Activated CD8-positive, alpha-beta memory T cell treated with anti-CD3 and anti-CD28 coated beads, Interleukin-2, amount 50 U/mL, for 48 hours (primary cell): ENCODE results near the gene RAB35.

Experiments used
- DNase-seq: peaks from one replicate; pipeline ENCODE4 v3.0.0-alpha.2; 2020

The RAB35 gene

GRCh38 chr12:120081641-120082040 lies 34.9 kb downstream of the RAB35 start:
- DNase-seq = no peak

DNA sequence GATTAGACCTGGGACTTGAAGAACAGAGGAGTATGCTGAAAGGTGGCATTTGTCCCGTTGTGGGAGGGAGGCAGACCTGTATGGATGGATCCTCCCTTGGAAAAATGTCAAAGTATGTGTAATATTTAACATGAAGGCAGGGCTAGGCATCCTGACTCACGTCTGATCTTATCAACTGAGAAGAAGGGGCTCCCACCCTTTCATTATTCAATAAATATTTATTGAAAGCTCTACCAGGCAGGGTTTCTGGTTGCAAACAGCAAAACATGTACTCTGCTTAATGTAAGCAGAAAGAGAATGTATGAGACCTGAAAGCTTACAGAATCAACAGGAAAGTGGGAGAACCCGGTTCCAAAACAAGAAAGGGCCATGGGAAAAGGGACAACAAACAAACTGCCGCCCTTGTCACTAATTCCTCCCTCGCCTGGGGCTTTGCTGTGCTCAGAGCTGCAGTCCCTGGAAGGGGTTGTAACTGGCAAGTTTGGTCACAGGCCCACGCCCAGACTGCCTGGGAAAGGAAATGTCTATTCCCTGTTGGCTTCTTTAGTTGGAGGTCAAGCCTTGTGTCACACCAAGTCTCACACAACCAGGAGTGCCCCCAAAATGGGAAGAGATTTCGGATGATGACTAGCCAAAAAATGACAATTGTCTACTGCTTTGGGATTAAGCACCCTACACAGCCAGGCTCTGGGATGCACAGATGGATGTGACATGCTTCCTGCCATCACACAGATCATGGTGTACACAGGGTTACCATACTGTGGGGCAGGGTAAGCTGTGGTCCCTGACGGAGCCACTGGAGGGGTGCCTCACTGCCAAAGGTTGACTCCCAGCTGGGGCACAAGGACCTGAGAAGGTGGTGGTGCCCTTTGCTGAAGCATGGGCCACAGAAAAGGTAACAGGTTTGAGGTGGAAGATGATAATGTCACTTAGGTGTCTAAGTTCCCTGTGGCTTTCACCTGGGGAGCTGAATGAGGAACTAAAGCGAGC lies 36.8 kb downstream of the RAB35 start:
- DNase-seq = no peak

DNA sequence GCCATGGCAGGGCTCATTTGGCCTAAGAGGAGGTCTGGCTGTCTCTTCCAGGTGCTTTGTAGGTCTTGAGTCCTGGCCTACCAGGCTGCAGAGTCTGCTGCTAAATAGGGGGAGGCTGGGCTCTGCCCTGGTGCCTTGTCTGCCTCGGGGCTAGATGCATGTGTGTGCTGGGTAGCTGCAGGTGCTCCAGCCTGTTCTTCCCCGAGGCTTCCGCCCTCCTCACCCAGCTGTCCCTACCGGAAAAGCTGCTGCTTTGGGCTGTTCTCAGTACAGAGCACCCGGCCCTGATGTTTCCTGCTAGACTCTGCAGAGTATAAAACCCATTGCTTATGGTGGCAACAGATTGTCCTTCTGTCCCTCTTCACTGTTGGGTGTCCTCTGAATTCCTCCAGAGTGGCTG lies 37.7 kb downstream of the RAB35 start:
- DNase-seq = no peak

DNA sequence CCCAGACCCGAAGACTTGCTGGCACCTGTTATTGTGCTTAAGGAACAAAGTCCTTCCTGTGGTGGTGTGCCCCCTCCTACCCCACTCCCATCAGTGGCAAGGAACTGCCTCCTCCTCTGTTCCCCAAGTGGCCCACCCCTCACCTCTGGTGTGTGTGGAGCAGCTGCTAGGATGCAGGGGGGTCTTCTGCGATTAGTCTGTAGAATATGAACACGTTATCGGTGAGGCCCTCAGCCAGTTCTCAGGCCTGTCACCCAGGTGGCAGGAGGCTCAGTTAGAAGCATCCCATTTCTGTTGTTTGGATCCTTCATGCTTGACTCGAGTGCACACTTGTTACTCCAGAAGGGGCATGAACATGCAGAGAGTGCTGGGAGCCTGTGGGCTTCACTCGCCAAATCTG lies 39.3 kb downstream of the RAB35 start:
- DNase-seq = no peak

- no peak for DNase-seq
Measured at GRCh38 chr12:120076651-120077050, 39.9 kb downstream of the RAB35 start.

GRCh38 chr12:120075034-120075616 lies 41.4 kb downstream of the RAB35 start:
- no peak for DNase-seq

DNA sequence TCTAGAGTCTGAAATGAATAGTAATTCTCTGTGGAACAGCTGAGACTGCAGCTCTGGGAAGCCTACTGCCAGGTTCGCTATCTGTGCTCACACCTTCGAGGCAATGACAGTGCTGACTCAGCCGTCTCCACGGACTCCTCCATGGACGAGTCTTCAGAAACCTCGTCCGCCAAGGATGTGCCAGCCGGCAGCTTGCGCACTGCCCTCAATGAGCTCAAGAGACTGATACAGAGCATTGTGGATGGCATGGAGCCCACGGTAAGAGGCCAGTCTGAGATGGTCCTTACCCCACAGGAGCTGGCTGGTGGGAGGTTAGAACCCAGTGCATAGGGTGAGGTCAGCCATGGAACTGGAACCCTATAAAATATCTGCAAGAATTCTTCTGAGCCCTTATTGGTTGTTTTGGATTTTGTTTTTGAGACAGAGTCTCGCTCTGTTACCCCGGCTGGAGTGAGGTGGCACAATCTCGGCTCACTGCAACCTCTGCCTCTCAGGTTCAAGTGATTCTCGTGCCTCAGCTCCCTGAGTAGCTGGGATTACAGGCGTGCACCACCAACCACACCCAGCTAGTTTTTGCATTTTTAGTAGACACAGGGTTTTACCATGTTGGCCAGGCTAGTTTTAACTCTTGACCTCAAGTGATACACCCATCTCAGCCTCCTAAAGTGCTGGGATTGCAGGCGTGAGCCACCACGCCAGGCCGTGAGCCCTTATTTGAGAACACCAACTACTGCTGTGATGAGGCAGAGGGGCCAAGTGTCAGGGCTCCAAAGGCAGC lies 43.9 kb downstream of the RAB35 start:
- DNase-seq = peak; percentile 43

GRCh38 chr12:120071493-120072020 lies 45.0 kb downstream of the RAB35 start:
- peak; percentile 33 for DNase-seq

DNA sequence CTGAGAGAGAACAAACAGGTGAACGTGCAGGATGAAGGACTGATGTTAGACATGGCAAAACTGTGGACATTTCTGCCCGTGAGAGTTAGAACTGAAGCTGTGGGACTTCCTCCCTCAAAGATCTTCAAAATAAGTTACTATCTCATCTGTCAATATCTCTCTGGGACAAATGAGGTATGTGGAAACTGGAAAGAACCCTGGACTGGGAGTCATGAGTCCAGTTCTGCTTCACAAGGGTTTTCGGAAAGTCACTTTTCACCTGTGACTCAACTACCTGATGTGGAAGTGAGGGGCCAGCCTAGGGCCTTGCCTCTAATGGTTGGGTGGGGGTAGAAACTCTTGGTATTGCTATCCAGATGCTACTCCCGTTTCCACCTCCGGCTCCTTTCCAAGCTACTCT lies 47.3 kb downstream of the RAB35 start:
- no peak for DNase-seq

DNA sequence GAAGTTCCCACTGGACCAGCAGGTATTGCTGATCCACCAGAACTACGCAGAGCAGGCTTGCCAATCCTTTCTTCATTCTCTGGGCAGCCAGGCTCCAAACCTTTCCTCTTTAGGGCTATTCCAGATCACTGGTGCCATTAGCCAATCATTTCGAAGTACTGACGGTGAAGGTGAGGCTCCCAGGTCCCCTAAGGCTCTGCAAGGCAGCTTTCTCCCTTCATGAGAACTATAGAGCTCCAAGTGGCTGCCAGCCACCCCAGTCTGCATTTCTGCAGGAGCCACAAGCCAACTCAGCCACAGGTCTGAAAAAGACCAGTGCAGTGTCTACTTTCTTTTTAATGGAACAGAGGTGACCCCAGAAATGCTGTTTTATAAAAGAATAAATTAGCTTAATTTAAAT lies 48.7 kb downstream of the RAB35 start:
- no peak for DNase-seq

- DNase-seq = no peak
Measured at GRCh38 chr12:120067084-120067869, 49.3 kb downstream of the RAB35 start.

GRCh38 chr12:120066341-120066740 lies 50.2 kb downstream of the RAB35 start:
- no peak for DNase-seq

DNA sequence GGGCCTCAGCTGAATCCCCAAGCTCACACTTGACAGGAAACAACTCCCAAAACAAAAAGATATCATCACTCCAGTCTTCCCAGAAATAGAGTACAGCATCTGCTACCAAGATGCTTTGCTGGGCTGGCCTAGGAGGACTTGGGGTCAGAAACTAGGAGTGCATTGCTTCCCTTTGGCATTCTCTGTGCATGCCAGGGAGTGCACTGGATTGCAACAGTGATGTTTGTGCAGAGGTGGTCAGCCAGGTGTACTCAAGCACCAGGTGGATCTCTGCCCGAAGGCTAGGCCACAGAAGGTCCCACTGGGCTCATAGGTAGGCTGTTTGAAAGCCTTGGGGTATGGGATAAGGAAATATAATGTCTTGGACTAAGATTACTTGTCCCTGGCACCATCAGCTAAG lies 51.1 kb downstream of the RAB35 start:
- DNase-seq = no peak

GRCh38 chr12:120064054-120064940 lies 52.3 kb downstream of the RAB35 start:
- no peak for DNase-seq

- DNase-seq = no peak
Measured at GRCh38 chr12:120062976-120063579, 53.5 kb downstream of the RAB35 start.

- no peak for DNase-seq
Measured at GRCh38 chr12:120061575-120062214, 54.9 kb downstream of the RAB35 start.

GRCh38 chr12:120060717-120061116 lies 55.8 kb downstream of the RAB35 start:
- no peak for DNase-seq

DNA sequence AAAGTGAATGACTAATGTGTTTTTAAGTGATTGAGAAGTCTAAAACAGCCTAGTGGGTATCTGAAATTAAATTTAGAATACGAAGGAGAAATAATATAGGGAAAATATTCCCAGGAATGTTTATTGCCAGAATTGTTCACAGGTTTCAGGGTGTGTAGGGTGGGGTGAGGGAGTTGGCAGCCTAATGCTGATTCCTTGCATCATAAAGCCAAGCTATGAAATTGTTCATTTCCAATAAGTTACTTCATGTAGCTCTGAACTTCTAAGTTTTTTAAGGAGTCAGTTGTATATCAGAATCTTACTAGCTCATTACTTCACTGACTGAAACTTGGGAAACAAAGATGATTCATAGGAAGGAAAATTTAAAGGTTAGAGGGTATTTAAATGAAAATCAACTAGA lies 56.4 kb downstream of the RAB35 start:
- DNase-seq = no peak

DNA sequence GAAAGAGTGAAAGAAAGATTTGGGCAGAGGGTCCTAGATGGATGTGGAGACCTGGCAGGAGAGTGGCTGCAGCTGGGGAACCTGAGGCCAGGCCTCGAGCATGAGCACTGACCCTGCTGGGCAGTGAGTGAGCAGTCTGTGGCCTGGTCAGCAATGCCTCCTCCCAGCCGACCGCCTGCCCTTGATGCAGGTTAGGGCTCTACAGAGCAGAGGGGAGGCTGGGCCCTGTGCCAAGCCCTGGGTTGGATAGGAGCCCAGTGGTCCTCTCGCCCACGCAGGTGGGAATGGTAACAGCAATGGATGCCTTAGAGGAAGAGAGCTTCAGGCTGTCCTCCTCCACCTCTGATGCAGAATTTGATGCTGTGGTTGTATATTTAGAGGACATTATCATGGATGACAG lies 59.8 kb downstream of the RAB35 start:
- DNase-seq = no peak

DNA sequence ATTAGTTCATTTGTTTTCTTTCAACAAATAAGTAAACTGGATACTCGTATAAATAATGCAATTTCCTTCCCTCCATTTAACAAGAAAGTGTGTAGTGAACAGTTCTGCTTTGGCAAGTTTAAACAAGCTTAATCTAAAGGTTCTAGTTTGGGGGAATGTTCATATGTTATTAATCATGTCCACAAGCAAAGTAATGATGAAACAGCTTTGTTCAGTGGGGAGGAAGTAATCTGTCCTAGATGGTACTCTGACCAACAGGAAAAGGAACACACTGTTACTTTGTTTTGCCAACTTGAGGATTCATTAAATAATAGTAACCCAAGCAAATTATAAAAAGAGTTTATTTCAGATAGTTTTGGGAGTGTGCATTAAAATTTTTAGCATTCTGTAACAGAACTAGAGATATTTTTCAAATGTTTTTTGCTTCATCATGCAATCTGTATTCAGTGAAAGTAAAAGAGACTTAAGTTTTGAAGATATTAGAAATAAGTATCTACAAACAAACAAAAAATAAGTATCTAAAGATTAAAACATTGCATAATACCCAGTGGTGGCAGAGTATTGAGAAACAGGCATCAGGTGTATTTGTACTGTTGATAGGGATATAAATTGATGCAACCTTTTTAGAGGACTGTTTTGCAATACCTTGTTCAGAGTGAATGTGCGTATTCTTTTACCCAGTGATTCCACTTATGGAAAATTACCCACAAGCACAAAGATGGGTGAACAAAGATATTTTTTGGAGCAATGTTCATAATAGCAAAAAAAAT lies 61.1 kb downstream of the RAB35 start:
- no peak for DNase-seq
